H1 (cell line): ENCODE results near the gene CENPP. TPM values are rescaled to one million over a fixed set of nuclear protein-coding genes. Genes with fewer than 3 reads are reported as not detected.

Experiments
- CTCF ChIA-PET: fragments of 300-600 bp; sonication (Branson Sonifier 250); formaldehyde crosslinking; loops from one replicate; lab custom pipeline; 2021; ENCODE audit not compliant: partially characterized antibody; lab: Charles Lee
- POLR2A ChIA-PET: fragments of 300-600 bp; sonication (Branson Sonifier 250); formaldehyde crosslinking; loops from one replicate; lab custom pipeline; 2021; ENCODE audit warnings: inconsistent platforms; ENCODE audit not compliant: partially characterized antibody; lab: Charles Lee
- DNase-seq, 2 experiments: peaks; one replicate each; pipeline versions ENCODE4 v3.0.0 to v3.0.0-alpha.2; 2010 to 2022; ENCODE audit warnings: low spot score in 2 of 2, low read depth in 1 of 2, mixed read lengths in 1 of 2
- FAIRE-seq: peaks from 2 replicates; lab custom pipeline; 2011; peaks lifted over from hg19 to GRCh38; lab: Jason Lieb, UNC
- H2AFZ ChIP-seq: 2 replicates; pipeline ENCODE4 v1.8.1; 2012; ENCODE audit warnings: low read length, inconsistent platforms
- H2AK5ac ChIP-seq: 2 replicates; pipeline ENCODE4 v1.6.1; 2013; ENCODE audit warnings: low read depth, low read length
- H2BK120ac ChIP-seq: replicated peaks from 2 replicates; pipeline ENCODE3; 2013; ENCODE audit warnings: low read depth, low read length, inconsistent platforms
- H2BK12ac ChIP-seq: 2 replicates; pipeline ENCODE4 v1.6.1; 2013; ENCODE audit warnings: low read depth, low read length
- H2BK15ac ChIP-seq: 2 replicates; pipeline ENCODE4 v1.6.1; 2013; ENCODE audit warnings: low read length
- H2BK20ac ChIP-seq: 2 replicates; pipeline ENCODE4 v1.6.1; 2013; ENCODE audit warnings: low read length
- H2BK5ac ChIP-seq: 2 replicates; pipeline ENCODE4 v1.6.1; 2013; ENCODE audit warnings: low read depth, low read length
- H3K14ac ChIP-seq: 2 replicates; pipeline ENCODE4 v1.6.1; 2013; ENCODE audit warnings: inconsistent platforms; ENCODE audit not compliant: insufficient read length
- H3K18ac ChIP-seq: 2 replicates; pipeline ENCODE4 v1.6.1; 2013; ENCODE audit warnings: low read length; ENCODE audit errors: extremely low read depth
- H3K23ac ChIP-seq: 2 replicates; pipeline ENCODE4 v1.6.1; 2013; ENCODE audit warnings: inconsistent platforms; ENCODE audit not compliant: insufficient read length
- H3K23me2 ChIP-seq: 2 replicates; pipeline ENCODE4 v1.6.1; 2013; ENCODE audit warnings: low read depth, low read length
- H3K27ac ChIP-seq: 2 replicates; pipeline ENCODE4 v1.6.1; 2011; ENCODE audit warnings: low read depth, low read length, inconsistent platforms
- H3K27me3 ChIP-seq, 4 experiments: replicated peaks in 1 of 4; 1 replicate in 1 of 4; 2 replicates in 3 of 4; pipeline versions ENCODE4 v1.6.1 to v1.8.1; 2011 to 2013; ENCODE audit warnings: low read length in 3 of 4, mild to moderate bottlenecking in 3 of 4, inconsistent platforms in 2 of 4, mixed read lengths in 2 of 4, moderate library complexity in 1 of 4; ENCODE audit not compliant: control insufficient read depth in 3 of 4, insufficient read depth in 3 of 4; ENCODE audit errors: extremely low read depth in 1 of 4
- H3K36me3 ChIP-seq, 4 experiments: 2 replicates each; pipeline versions ENCODE4 v1.6.1 to v1.8.1; 2011 to 2013; ENCODE audit warnings: mild to moderate bottlenecking in 4 of 4, low read length in 3 of 4, moderate library complexity in 2 of 4, control low read depth in 1 of 4, inconsistent platforms in 1 of 4; ENCODE audit not compliant: insufficient read depth in 4 of 4, control insufficient read depth in 2 of 4
- H3K4ac ChIP-seq: replicated peaks from 2 replicates; pipeline ENCODE3; 2013; ENCODE audit warnings: low read length, low read depth, mixed read lengths, inconsistent platforms; ENCODE audit not compliant: insufficient read length
- H3K4me1 ChIP-seq, 4 experiments: replicated peaks in 1 of 4; 1 replicate in 1 of 4; 2 replicates in 3 of 4; pipeline versions ENCODE4 v1.6.1 to v1.8.1; 2011 to 2013; ENCODE audit warnings: low read length in 3 of 4, inconsistent platforms in 2 of 4, mixed read lengths in 1 of 4; ENCODE audit not compliant: insufficient read depth in 4 of 4, control insufficient read depth in 3 of 4
- H3K4me2 ChIP-seq, 2 experiments: 2 replicates each; pipeline versions ENCODE4 v1.6.1 to v1.8.1; 2011 to 2013; ENCODE audit warnings: low read depth in 2 of 2, low read length in 2 of 2, control low read depth in 1 of 2, inconsistent platforms in 1 of 2, mild to moderate bottlenecking in 1 of 2; ENCODE audit not compliant: insufficient read depth in 1 of 2
- H3K4me3 ChIP-seq, 4 experiments: fragments of 200-600, 300-600 bp in 1 of 4; sonication (generic), shearing (Covaris generic), sonication (Bioruptor Twin) in 1 of 4; 2 replicates each; pipeline versions ENCODE4 v1.5.1 to v1.8.1; 2011 to 2016; ENCODE audit warnings: low read length in 4 of 4, low read depth in 3 of 4, control low read depth in 2 of 4, inconsistent platforms in 2 of 4, mild to moderate bottlenecking in 2 of 4, mixed read lengths in 1 of 4, moderate library complexity in 1 of 4; ENCODE audit not compliant: insufficient read depth in 2 of 4; ENCODE audit errors: extremely low read depth in 1 of 4
- H3K56ac ChIP-seq: replicated peaks from 2 replicates; pipeline ENCODE3; 2013; ENCODE audit warnings: low read depth, mild to moderate bottlenecking, mixed read lengths, low read length, inconsistent platforms; ENCODE audit not compliant: insufficient read length
- H3K79me1 ChIP-seq: 2 replicates; pipeline ENCODE4 v1.6.1; 2013; ENCODE audit warnings: low read depth, low read length, control low read depth
- H3K79me2 ChIP-seq, 2 experiments: 2 replicates each; pipeline versions ENCODE4 v1.6.1 to v1.8.1; 2012 to 2013; ENCODE audit warnings: low read length in 2 of 2, mild to moderate bottlenecking in 2 of 2, inconsistent platforms in 1 of 2; ENCODE audit not compliant: insufficient read depth in 2 of 2, control insufficient read depth in 1 of 2
- H3K9ac ChIP-seq, 4 experiments: replicated peaks in 1 of 4; 1 replicate in 1 of 4; 2 replicates in 3 of 4; pipeline versions ENCODE4 v1.6.1 to v1.8.1; 2011 to 2013; ENCODE audit warnings: low read depth in 3 of 4, low read length in 3 of 4, control low read depth in 2 of 4, mild to moderate bottlenecking in 2 of 4, moderate library complexity in 2 of 4, inconsistent platforms in 1 of 4; ENCODE audit errors: extremely low read depth in 1 of 4
- H3K9me3 ChIP-seq, 2 experiments: 2 replicates each; pipeline versions ENCODE4 v1.6.1 to v1.8.1; 2012 to 2013; ENCODE audit warnings: mild to moderate bottlenecking in 2 of 2, moderate library complexity in 2 of 2, control low read depth in 1 of 2, inconsistent platforms in 1 of 2, low read depth in 1 of 2, low read length in 1 of 2, mixed read lengths in 1 of 2; ENCODE audit not compliant: insufficient read depth in 2 of 2
- H4K20me1 ChIP-seq, 2 experiments: replicated peaks in 1 of 2; 2 replicates each; pipeline versions ENCODE3 to v1.8.1; 2011 to 2013; ENCODE audit warnings: inconsistent platforms in 2 of 2, low read length in 2 of 2, mild to moderate bottlenecking in 1 of 2; ENCODE audit not compliant: insufficient read depth in 2 of 2, control insufficient read depth in 1 of 2
- H4K5ac ChIP-seq: 2 replicates; pipeline ENCODE4 v1.6.1; 2013; ENCODE audit warnings: low read length, low read depth, mixed read lengths, inconsistent platforms; ENCODE audit not compliant: insufficient read length
- H4K8ac ChIP-seq: 2 replicates; pipeline ENCODE4 v1.8.0; 2013; ENCODE audit warnings: mild to moderate bottlenecking, moderate library complexity, low read length, inconsistent platforms; ENCODE audit not compliant: insufficient read depth; ENCODE audit errors: extremely low read depth
- H4K91ac ChIP-seq: replicated peaks from 2 replicates; pipeline ENCODE3; 2013; ENCODE audit warnings: low read length, mixed read lengths, inconsistent platforms; ENCODE audit not compliant: insufficient read length
- CEBPB ChIP-seq: IDR thresholded peaks from 2 replicates; pipeline ENCODE4 v1.6.1; 2012; ENCODE audit warnings: low read depth, low read length
- CHD1 ChIP-seq: IDR thresholded peaks from 2 replicates; pipeline ENCODE4 v1.6.1; 2012; ENCODE audit warnings: low read depth, low read length, improper control_type of control experiment
- EZH2 ChIP-seq: fragments of 200-600 bp; sonication (generic); IDR thresholded peaks from 2 replicates; pipeline ENCODE4 v1.7.1; 2012; ENCODE audit warnings: low read depth, mild to moderate bottlenecking, moderate library complexity, low read length, inconsistent platforms; ENCODE audit not compliant: severe bottlenecking
- FOSL1 ChIP-seq: IDR thresholded peaks from 2 replicates; pipeline ENCODE4 v1.6.1; 2011; ENCODE audit warnings: mild to moderate bottlenecking, low read depth, low read length, moderate library complexity; ENCODE audit not compliant: insufficient read depth
- JUN ChIP-seq: IDR thresholded peaks from 2 replicates; pipeline ENCODE4 v1.6.1; 2011; ENCODE audit warnings: low read depth, mild to moderate bottlenecking, improper control_type of control experiment, low read length
- KDM1A ChIP-seq: fragments of 200-600, 300-600 bp; sonication (generic); IDR thresholded peaks from 2 replicates; pipeline ENCODE4 v1.7.1; 2016; ENCODE audit warnings: mild to moderate bottlenecking, low read length, borderline replicate concordance
- KDM5A ChIP-seq: fragments of 200-600 bp; IDR thresholded peaks from 2 replicates; pipeline ENCODE4 v1.7.1; 2012; ENCODE audit warnings: mild to moderate bottlenecking, low read length, inconsistent platforms, mixed read lengths
- NANOG ChIP-seq: IDR thresholded peaks from 2 replicates; pipeline ENCODE4 v1.6.1; 2011; ENCODE audit warnings: low read length, low read depth, mild to moderate bottlenecking, inconsistent platforms; ENCODE audit not compliant: insufficient read depth, poor library complexity, severe bottlenecking
- NRF1 ChIP-seq: IDR thresholded peaks from 2 replicates; pipeline ENCODE4 v1.6.1; 2011; ENCODE audit warnings: mild to moderate bottlenecking, low read depth, low read length, improper control_type of control experiment
- PHF8 ChIP-seq: fragments of 200-600 bp; sonication (generic); conservative IDR thresholded peaks from 2 replicates; pipeline ENCODE4 v1.7.1; 2012; ENCODE audit warnings: low read depth, mild to moderate bottlenecking, inconsistent platforms, low read length, moderate library complexity
- POLR2A ChIP-seq, 2 experiments: IDR thresholded peaks; 1 replicate in 1 of 2; 2 replicates in 1 of 2; pipeline ENCODE4 v1.6.1; 2011; ENCODE audit warnings: low read depth in 2 of 2, low read length in 2 of 2, mild to moderate bottlenecking in 2 of 2; ENCODE audit errors: control extremely low read depth in 1 of 2
- SAP30 ChIP-seq: fragments of 300-600 bp; sonication (generic); IDR thresholded peaks from 2 replicates; pipeline ENCODE4 v1.7.1; 2012; ENCODE audit warnings: low read length, moderate library complexity, mild to moderate bottlenecking, inconsistent platforms; ENCODE audit not compliant: insufficient read depth, insufficient replicate concordance
- TAF1 ChIP-seq: IDR thresholded peaks from 2 replicates; pipeline ENCODE4 v1.6.1; 2011; ENCODE audit warnings: mild to moderate bottlenecking, low read depth, low read length
- TCF12 ChIP-seq: IDR thresholded peaks from 2 replicates; pipeline ENCODE4 v1.6.1; 2011; ENCODE audit warnings: low read depth, mild to moderate bottlenecking, low read length
- WGBS, 2 experiments: shearing (Covaris generic) in 1 of 2; methylation state at CpG; one replicate each; pipeline versions ENCODE4 v1.1.6 to v1.1.7; 2013 to 2015; ENCODE audit warnings: low lambda C conversion rate in 2 of 2, mixed read lengths in 2 of 2, inconsistent platforms in 1 of 2, low coverage in 1 of 2, missing lambda C conversion rate in 1 of 2; ENCODE audit not compliant: insufficient replicate concordance in 2 of 2, insufficient coverage in 1 of 2, insufficient read length in 1 of 2; ENCODE audit errors: extremely low coverage in 1 of 2, missing lambda C conversion rate in 1 of 2; 5-methylcytosine and 5-hydroxymethylcytosine counted together
- polyA plus RNA-seq, 7 experiments: library from polyadenylated mRNA; depleted of rRNA in 3 of 7; stranded (reverse) in 5 of 7; unstranded in 2 of 7; fragments of >200 nt in 5 of 7; fragments of 200-250 nt in 2 of 7; gene quantifications; 1 replicate in 5 of 7; 2 replicates in 1 of 7; 4 replicates in 1 of 7; pipeline versions ENCODE4 v1.2.1 to v1.2.3, GENCODE V29; 2011 to 2013; ENCODE audit warnings: missing spikeins in 2 of 7, mixed read lengths in 2 of 7
- total RNA-seq: library from RNA; stranded (reverse); fragmentation: NEBNext Ultra II Directional; extraction: Animal tissue kit (Norgen Biotek cat#: 25700); gene quantifications from 2 replicates; pipeline ENCODE4 v1.2.1, GENCODE V29; 2021
- TF ChIP-seq, protein P1 (sequence below): IDR thresholded peaks from 2 replicates; pipeline ENCODE4 v1.6.1; 2012; ENCODE audit warnings: inconsistent platforms

Gene CENPP
- total and polyA plus RNA-seq, 2 of the 8 experiments (the other 6 are each of a cell fraction or from before 2014, with no cell fraction given), result 2.7 to 10.8 TPM

DNA sequence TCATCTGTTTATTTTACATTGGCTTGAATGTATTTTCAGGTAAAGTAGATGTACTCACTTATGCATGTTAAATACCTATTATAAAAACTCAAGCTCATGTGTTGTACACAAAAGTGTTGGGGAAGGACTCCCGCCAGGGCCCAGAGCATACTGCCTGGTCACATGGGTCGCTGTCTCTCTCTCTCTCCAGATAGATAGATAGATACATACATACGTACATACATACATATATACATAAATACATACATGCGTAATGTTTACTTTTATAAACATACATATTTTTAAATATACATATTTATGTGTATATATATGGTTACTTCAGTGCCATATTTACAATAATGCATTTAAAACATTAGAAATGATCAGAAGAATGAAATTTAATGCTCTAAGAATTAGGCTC, 131.8 kb downstream of the CENPP start:
- Histone ChIP-seq H3K36me3 (no peaks in the 10 kb centered on the region), H3K9ac (no peak overlapping the region), H4K91ac (no peak overlapping the region), H4K20me1 (no peaks in the 10 kb centered on the region), H3K27ac (no peak overlapping the region), H3K27me3 (no peaks in the 10 kb centered on the region), H2BK5ac (no peak overlapping the region), H3K4me1 (no peaks in the 10 kb centered on the region), H4K8ac (no peak overlapping the region), H3K18ac (no peak overlapping the region), H3K56ac (no peak overlapping the region), H2BK120ac (no peak overlapping the region), H3K79me1 (no peaks in the 10 kb centered on the region), H3K23me2 (no peaks in the 10 kb centered on the region), H3K14ac (no peak overlapping the region), H3K4me2 (no peak overlapping the region), H2BK12ac (no peak overlapping the region), H2AFZ (no peak overlapping the region), H3K9me3 (no peaks in the 10 kb centered on the region), H3K79me2 (no peaks in the 10 kb centered on the region), H4K5ac (no peak overlapping the region), H2BK15ac (no peak overlapping the region), H3K4me3 (no peak overlapping the region), H2BK20ac (no peak overlapping the region), H2AK5ac (no peak overlapping the region), H3K4ac (no peak overlapping the region), H3K23ac (no peak overlapping the region)
- DNase-seq (no peak), FAIRE-seq (no peak)
- CTCF ChIA-PET, result interaction anchor here (1.6 kb wide), 1 partner anchor 129 kb away, joined by 4 read pairs; no protein-coding TSS in a partner anchor
- POLR2A ChIA-PET, result no interaction called here
- 77% methylated on average over 4 of the region's 4 CpGs; no CpG with 5 or more reads in 1 of the 2 experiments for WGBS, 2 experiments
- TF ChIP-seq NANOG, result no peak
- no peak for TF ChIP-seq TAF1
- no peak for TF ChIP-seq TCF12
- TF ChIP-seq SAP30, result no peak
- no peak for TF ChIP-seq EZH2
- TF ChIP-seq FOSL1, result no peak
- TF ChIP-seq KDM5A, result no peak
- no peak for TF ChIP-seq CHD1
- TF ChIP-seq POLR2A (IDR thresholded peaks at IDR 0.05; ENCODE audit: control extremely low read depth in 1 of 2, low read depth in 2 of 2, low read length in 2 of 2), result no peak
- no peak for TF ChIP-seq PHF8
- no peak for TF ChIP-seq JUN
- TF ChIP-seq KDM1A, result no peak
- TF ChIP-seq NRF1, result no peak
- TF ChIP-seq CEBPB, result no peak
- TF ChIP-seq, protein P1, sequence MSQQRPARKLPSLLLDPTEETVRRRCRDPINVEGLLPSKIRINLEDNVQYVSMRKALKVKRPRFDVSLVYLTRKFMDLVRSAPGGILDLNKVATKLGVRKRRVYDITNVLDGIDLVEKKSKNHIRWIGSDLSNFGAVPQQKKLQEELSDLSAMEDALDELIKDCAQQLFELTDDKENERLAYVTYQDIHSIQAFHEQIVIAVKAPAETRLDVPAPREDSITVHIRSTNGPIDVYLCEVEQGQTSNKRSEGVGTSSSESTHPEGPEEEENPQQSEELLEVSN, result no peak
